Motor neuron (in vitro differentiated cells): Measurements from ENCODE around the gene NCOA5. TPM values are rescaled to one million over a fixed set of nuclear protein-coding genes. Genes with fewer than 3 reads are reported as not detected.

Source experiments
- ATAC-seq, 8 experiments: fragments of 200-7000 bp; cut with Tn5 transposase; replicated peaks in 6 of 8; 2 replicates each; pipeline ENCODE4 v1.8.0; 2021; ENCODE audit warnings: mild to moderate bottlenecking in 8 of 8, moderate library complexity in 8 of 8
- H3K27ac ChIP-seq, 2 donors: fragments of 250-450 bp; sonication (Bioruptor Pico); 2 replicates each; pipeline ENCODE4 v1.9.0; 2021; ENCODE audit warnings: antibody characterized with exemption in 2 of 2, mild to moderate bottlenecking in 2 of 2, moderate library complexity in 1 of 2
- H3K4me1 ChIP-seq, 2 donors: fragments of 250-450 bp; sonication (Bioruptor Pico); replicated peaks in 1 of 2; 2 replicates each; pipeline ENCODE4 v1.6.1; 2021; ENCODE audit warnings: antibody characterized with exemption in 2 of 2, mild to moderate bottlenecking in 2 of 2, moderate library complexity in 1 of 2
- H3K4me3 ChIP-seq, 5 donors: fragments of 250-450 bp; sonication (Bioruptor Pico); 2 replicates each; pipeline ENCODE4 v1.9.0; 2021; ENCODE audit warnings: antibody characterized with exemption in 5 of 5, mild to moderate bottlenecking in 5 of 5, moderate library complexity in 4 of 5
- WGBS, 10 experiments: fragments of 450-650 bp; shearing (Covaris generic); methylation state at CpG; one replicate each; pipeline ENCODE4 v1.0.0; 2022; 5-methylcytosine and 5-hydroxymethylcytosine counted together
- in situ Hi-C, 9 experiments: fragments of 400-800 bp; cut with MboI; loops; one replicate each; pipeline ENCODE4 v1.15.0; 2021; ENCODE audit warnings: low sequenced_read_pairs in 9 of 9, low pct_unique_long_range_greater_than_20kb in 2 of 9; ENCODE audit not compliant: unreplicated experiment in 9 of 9
- total RNA-seq, 8 experiments: library from RNA; unstranded; fragments of 300-600 nt; gene quantifications; 2 replicates each; pipeline versions ENCODE4 v1.2.3 to v1.2.4, GENCODE V29; 2022

Gene NCOA5
- total RNA-seq, 8 experiments from 2014 or later, result 11.9 to 44.1 (median 18.3) TPM

DNA sequence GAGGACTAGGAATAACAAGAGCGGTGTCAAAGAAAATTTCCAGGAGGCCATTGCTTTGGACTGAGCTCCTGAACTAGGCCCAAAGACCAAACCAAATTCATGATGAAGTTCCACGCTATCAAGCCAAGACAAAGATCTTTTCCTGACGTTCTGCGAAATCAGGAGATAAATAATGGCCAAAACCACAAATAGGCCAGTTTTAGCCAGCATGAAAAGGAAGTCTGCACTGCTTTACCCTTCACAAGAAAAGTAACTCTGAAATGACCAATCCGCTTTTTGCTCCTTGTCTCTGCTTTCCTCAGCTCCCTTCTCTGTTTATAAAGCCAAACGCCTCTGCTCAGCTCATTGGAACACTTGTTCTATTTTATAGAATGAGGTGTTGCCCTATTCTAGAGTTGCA, 6.7 kb downstream of the NCOA5 start:
- no peak overlapping the region for H3K27ac ChIP-seq
- WGBS, 10 experiments, result 63 to 100% (median 93%) methylated on average over 2 to 6 of the region's 6 CpGs
- in situ Hi-C loops, result no loop called here
- H3K4me1 ChIP-seq, result peaks cover 17 to 18% of the 10 kb centered on the region in 2 donors
- no peak for ATAC-seq
- H3K4me3 ChIP-seq, result no peak overlapping the region

DNA sequence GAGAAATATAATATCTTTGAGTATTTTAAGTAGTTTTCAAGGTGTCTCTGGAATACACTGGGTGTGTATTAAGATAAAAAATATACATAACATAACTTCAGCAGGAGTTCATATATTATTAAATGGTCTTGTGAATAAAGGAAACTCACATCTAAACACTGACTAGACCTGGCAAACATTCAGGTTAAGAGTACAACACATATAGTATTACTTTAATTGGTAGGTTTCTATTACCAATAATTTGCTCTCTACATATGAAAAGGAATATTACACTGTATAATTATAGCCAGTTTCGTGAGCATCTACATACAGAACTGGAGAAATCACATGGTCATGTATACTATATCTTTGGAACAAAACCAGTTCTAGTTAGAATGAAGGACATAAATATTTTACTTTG, 8.7 kb downstream of the NCOA5 start:
- no peak for ATAC-seq
- Histone ChIP-seq H3K4me1 (peaks cover 16 to 22% of the 10 kb centered on the region in 2 donors), H3K27ac (no peak overlapping the region), H3K4me3 (no peak overlapping the region)
- in situ Hi-C loops, result no loop called here
- 55 to 100% (median 100%) methylated on average over 1 of the region's 1 CpG; no CpG with 5 or more reads in 3 of the 10 experiments for WGBS, 10 experiments

DNA sequence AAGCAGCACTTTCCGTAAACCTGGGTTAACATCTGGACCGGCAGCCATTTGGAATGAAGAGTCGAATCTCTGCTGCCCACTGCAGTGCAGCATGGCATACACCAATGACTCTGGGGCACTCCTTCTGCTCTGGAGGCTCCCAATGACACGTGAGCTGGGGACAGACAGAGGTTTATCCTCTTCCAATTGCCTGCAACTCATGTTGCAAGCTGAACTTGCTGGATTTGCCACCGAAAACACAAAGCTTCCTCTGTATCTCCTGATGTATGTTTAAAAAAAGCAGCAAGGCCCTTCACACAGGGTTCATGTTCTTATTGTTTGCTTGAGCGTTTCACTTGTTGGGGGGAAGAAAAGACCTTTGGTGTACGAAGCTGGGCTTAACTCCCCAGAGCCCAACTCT, 10.8 kb downstream of the NCOA5 start:
- in situ Hi-C loops, result no loop called here
- ATAC-seq, result no peak
- 50 to 100% (median 78%) methylated on average over 1 to 6 of the region's 7 CpGs; no CpG with 5 or more reads in 2 of the 10 experiments for WGBS, 10 experiments
- Histone ChIP-seq H3K27ac (no peak overlapping the region), H3K4me1 (peaks cover 18 to 28% of the 10 kb centered on the region in 2 donors), H3K4me3 (no peak overlapping the region)

DNA sequence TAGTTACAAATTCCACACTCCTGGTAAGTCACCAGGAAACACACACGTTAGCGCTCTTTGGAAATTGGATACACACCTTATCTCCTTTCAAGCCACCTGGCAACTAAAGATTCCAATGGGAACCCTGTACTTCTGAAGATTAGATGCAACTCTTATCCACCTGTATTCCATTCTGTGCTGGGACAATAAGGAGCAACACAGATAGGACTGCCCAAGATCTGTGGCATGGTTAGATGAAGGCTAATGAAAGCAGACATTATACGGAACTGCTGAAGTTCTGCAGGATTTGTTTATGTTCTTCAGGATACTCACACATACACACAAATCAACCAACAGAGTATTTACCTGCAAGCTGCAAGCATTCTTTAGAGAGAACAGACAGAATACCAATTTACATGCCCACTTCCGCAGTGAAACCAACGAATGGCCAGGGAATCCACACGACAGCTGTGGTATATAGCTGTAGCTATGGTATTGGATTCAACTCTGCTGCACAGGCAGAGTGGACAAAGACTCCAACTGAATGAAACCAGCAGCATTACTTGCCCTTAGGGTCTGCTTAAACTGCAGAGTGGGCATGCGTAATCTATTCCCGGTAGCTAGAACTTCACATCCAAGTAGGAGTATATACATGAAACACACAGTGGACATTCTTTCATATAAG, 12.0 kb downstream of the NCOA5 start:
- 83 to 100% (median 98%) methylated on average over 2 to 7 of the region's 8 CpGs; no CpG with 5 or more reads in 4 of the 10 experiments for WGBS, 10 experiments
- Histone ChIP-seq H3K4me3 (no peak overlapping the region), H3K27ac (no peak overlapping the region), H3K4me1 (peaks cover 17 to 27% of the 10 kb centered on the region in 2 donors)
- in situ Hi-C loops, result no loop called here
- no peak for ATAC-seq

- H3K27ac ChIP-seq, result no peak overlapping the region
- ATAC-seq, result no peak
- H3K4me3 ChIP-seq, result no peak overlapping the region
- peaks cover 17 to 27% of the 10 kb centered on the region in 2 donors for H3K4me1 ChIP-seq
- in situ Hi-C loops, result no loop called here
- 59 to 100% (median 88%) methylated on average over 1 to 6 of the region's 7 CpGs; no CpG with 5 or more reads in 4 of the 10 experiments for WGBS, 10 experiments
Observed at GRCh38 chr20:46076806-46077205, 13.0 kb downstream of the NCOA5 start.

GRCh38 chr20:46074006-46074405, 15.8 kb downstream of the NCOA5 start:
- 0 to 85% (median 9%) methylated on average over 1 to 3 of the region's 3 CpGs; no CpG with 5 or more reads in 3 of the 10 experiments for WGBS, 10 experiments
- Histone ChIP-seq H3K4me3 (no peak overlapping the region), H3K27ac (no peak overlapping the region), H3K4me1 (peaks cover 17 to 25% of the 10 kb centered on the region in 2 donors)
- in situ Hi-C loops, result no loop called here
- no peak for ATAC-seq

- no peak for ATAC-seq
- H3K4me3 ChIP-seq, result no peak overlapping the region
- H3K27ac ChIP-seq, result no peak overlapping the region
- in situ Hi-C loops, result no loop called here
- H3K4me1 ChIP-seq, result peaks cover 17 to 25% of the 10 kb centered on the region in 2 donors
- 70 to 100% (median 88%) methylated on average over 1 to 3 of the region's 3 CpGs; no CpG with 5 or more reads in 3 of the 10 experiments for WGBS, 10 experiments
Observed at GRCh38 chr20:46073443-46073842, 16.3 kb downstream of the NCOA5 start.

- no peak for ATAC-seq
- in situ Hi-C loops, result no loop called here
- Histone ChIP-seq H3K4me1 (peaks cover 17 to 25% of the 10 kb centered on the region in 2 donors), H3K4me3 (no peak overlapping the region), H3K27ac (no peak overlapping the region)
- WGBS, 10 experiments, result 60 to 98% (median 86%) methylated on average over 1 to 4 of the region's 4 CpGs; no CpG with 5 or more reads in 1 of the 10 experiments
Observed at GRCh38 chr20:46073024-46073423, 16.7 kb downstream of the NCOA5 start.

DNA sequence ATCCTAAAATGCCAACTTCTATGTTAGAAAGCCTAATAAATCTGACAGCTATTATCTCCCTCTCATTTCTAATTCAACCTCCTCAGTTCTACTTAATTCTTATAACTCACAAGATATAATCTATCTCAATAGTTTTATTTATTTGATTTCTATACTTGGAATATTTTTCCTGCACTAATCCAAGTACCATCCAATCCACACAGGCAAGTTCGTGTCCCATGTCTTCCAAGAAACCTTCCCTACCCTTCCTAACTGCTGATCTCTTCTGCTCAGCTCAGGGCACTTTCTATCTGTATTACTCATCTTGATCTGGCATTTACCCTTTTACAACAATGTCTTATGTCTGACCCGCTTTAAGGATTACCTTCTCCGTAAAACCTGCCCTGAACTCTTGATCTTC, 18.2 kb downstream of the NCOA5 start:
- in situ Hi-C loops, result no loop called here
- peaks cover 12 to 17% of the 10 kb centered on the region in 2 donors for H3K4me1 ChIP-seq
- no peak for ATAC-seq
- 72 to 100% (median 94%) methylated on average over 1 to 3 of the region's 3 CpGs for WGBS, 10 experiments
- H3K27ac ChIP-seq, result no peak overlapping the region
- no peak overlapping the region for H3K4me3 ChIP-seq

DNA sequence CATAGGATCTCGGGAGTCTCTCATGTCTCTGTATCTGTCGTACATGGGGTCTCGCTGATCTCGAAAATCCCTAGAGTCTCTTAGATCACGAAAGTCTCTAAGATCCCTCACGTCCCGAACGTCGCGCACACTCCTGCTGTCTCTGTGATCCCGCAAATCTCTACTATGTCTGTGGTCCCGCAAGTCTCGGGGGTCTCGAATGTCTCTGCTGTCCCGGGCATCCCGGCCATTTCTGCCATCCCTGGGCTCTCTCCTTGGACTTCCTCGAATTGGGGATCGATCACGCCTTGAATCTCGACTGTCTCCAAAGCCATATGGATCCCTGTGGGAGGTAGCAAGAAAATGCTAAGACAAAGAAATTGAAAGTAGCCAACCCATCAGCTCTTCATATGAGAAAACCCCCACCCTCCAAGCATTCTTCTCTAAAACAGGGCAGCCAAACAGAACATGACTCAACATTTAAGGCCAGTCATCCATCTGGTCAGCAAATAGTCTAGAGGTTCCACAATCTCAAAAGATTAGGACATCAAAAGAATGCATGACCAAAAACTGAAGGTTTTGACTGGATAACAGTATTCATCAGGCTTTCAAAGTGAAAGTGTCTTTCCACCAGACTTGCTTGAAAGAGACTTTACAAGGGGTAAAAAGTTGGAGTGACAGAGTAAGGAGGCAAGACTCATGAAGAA, 19.4 kb downstream of the NCOA5 start:
- ATAC-seq, result peak in 2 of 8 experiments; percentile 42 to 65
- H3K4me3 ChIP-seq, result no peak overlapping the region
- in situ Hi-C loops, result no loop called here
- peaks cover 12 to 14% of the 10 kb centered on the region in 2 donors for H3K4me1 ChIP-seq
- WGBS, 10 experiments, result 85 to 100% (median 93%) methylated on average over 4 to 16 of the region's 20 CpGs; no CpG with 5 or more reads in 4 of the 10 experiments
- no peak overlapping the region for H3K27ac ChIP-seq

DNA sequence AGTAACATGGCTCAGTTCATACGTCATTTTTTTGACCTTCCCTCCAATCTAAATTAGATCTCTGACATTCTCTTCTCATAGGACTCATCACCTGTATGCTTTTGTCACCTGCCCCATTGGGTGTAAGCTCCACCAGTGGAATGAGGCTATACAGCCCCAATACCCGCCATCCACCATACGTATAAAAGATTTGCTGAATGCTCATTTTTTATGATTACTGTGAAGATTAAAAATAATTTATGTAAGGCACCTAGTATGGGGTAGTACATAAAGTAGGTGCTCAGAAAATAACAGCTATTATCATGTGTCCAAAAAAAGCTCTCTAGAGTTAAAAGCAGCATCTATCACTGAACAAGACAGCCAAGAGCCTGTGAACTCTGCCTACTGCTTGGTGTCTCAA, 24.1 kb downstream of the NCOA5 start:
- WGBS, 10 experiments, result 88 to 100% (median 97%) methylated on average over 1 to 3 of the region's 3 CpGs
- no peak for ATAC-seq
- H3K27ac ChIP-seq, result no peak overlapping the region
- H3K4me3 ChIP-seq, result no peak overlapping the region
- in situ Hi-C loops, result no loop called here
- no peaks in the 10 kb centered on the region for H3K4me1 ChIP-seq

GRCh38 chr20:46065006-46065405, 24.8 kb downstream of the NCOA5 start:
- no peak for ATAC-seq
- Histone ChIP-seq H3K27ac (no peak overlapping the region), H3K4me1 (no peaks in the 10 kb centered on the region), H3K4me3 (no peak overlapping the region)
- WGBS, 10 experiments, result 68 to 100% (median 90%) methylated on average over 2 to 7 of the region's 9 CpGs; no CpG with 5 or more reads in 1 of the 10 experiments
- in situ Hi-C loops, result no loop called here

GRCh38 chr20:46063652-46064054, 26.1 kb downstream of the NCOA5 start:
- ATAC-seq, result no peak
- Histone ChIP-seq H3K4me3 (no peak overlapping the region), H3K27ac (no peak overlapping the region), H3K4me1 (peaks cover 2 to 4% of the 10 kb centered on the region in 2 donors)
- WGBS, 10 experiments, result 90 to 100% (median 100%) methylated on average over 1 to 2 of the region's 3 CpGs; no CpG with 5 or more reads in 3 of the 10 experiments
- in situ Hi-C loops, result no loop called here
